GM18907 (cell line): ENCODE measurements around the gene PTPRG.
"Not testable (repeated sequence)": the region's sequence is repeated elsewhere in the genome, so short reads cannot be mapped to it uniquely, and the experiment has no call there.

ENCODE experiments used
- ATAC-seq: cut with Tn5 transposase; IDR thresholded peaks from one replicate; pipeline ENCODE4 v1.9.1; 2021; ENCODE audit warnings: mild to moderate bottlenecking, moderate library complexity; ENCODE audit not compliant: unreplicated experiment

The PTPRG gene

GRCh38 chr3:61682671-61683548 is 121.5 kb downstream of the PTPRG start:
- ATAC-seq = no peak

DNA sequence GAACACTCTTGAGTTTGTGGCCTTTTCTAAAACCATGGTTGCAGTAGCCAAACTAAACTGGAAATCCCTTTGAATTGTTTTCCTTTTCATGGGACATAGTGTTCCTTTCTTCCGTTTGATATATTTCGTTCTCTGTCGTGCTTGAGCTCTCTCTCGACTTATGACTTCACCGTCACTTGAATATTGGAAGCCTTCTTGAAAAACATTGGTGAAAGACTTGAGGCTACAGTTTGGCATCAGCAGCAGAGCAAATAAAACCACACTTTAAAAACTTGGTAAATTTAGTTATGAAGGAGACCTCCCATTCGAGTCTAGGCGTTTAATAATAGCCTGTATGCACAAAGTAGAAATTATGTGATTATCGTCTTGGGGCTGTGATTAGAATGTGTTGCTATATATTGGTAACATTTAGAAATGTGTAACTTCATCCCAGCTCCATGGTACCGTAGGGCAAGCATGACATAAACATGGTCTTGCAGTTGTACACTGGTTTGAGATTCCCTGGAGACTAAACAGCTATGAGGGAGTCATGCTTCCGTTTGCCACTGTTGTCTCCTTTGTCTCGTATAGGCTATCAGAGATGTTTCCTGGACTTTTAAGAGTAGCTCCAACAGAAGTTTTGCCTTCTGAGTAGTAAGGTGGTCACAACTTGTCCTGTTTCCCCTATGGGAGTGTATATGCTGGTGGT is 122.3 kb downstream of the PTPRG start:
- ATAC-seq = no peak

- ATAC-seq = no peak
Observed at GRCh38 chr3:61684386-61684785, 123.0 kb downstream of the PTPRG start.

DNA sequence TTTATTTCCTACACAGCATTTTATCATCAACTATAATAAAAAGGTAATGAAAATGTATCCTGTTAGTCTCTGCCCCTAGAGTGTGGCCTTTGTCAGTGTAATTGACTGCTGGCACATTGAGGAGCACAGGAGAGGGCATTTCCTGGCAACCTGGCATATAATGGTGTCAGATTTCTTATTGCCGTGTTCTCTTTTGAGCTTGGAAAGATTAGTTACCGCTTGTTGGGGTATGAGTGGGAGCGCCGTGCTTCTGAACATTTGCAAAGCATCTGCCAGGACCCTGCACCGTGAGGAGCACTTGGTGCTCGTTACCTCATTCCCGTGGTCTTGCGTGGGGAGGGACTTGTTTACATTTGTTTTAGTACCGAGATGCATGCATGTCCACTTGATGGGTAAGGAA is 124.4 kb downstream of the PTPRG start:
- no peak for ATAC-seq

- ATAC-seq = no peak
Observed at GRCh38 chr3:61686228-61686648, 124.9 kb downstream of the PTPRG start.

DNA sequence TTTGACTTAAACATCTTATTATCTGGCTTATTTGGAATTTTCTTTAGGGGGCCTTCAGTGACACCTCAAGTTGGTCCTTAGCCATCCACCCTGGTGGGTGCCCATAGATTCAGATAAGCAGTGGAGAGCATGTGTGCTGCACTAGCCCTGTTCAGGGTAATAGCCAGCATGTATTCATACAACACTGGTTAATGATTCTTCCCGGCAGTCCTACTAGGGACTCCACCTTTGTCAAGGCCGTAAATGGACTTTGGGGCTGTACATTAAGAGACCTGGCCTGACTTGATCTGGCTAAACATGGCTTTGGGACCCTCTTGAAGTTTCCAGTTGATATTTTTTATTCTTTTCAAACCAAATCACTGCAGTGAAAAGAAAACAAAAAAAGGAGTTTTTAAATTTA is 125.8 kb downstream of the PTPRG start:
- no peak for ATAC-seq

DNA sequence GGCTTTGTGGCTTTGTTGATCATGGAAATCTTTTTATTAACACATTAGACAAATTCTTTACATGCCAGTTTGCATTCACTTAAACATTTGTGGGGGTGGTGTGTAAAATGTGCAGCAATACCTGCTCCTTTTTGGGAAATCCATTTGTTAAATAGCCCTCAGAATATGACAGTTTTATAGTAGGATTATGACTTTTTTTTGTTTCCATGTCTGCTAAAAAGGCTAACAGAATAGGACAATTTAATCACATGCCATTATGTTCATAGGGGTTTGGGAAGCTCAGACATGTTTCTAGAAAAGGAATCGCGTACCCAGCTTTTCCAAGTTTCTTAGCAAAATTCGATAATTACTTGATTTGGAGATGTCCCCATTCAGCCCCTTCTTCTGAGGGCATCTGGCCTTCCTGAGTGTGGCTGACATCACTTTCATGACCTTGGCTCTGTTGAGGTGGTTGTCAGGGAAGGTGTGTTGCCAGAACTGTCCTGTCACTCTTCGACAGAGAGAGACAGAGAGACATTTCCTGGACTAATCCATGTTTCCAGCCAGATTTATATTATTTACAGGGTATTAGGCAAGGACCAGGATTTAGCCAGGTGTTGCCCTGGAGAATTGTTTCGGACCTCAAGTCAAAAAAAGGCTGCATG is 126.4 kb downstream of the PTPRG start:
- ATAC-seq = no peak

DNA sequence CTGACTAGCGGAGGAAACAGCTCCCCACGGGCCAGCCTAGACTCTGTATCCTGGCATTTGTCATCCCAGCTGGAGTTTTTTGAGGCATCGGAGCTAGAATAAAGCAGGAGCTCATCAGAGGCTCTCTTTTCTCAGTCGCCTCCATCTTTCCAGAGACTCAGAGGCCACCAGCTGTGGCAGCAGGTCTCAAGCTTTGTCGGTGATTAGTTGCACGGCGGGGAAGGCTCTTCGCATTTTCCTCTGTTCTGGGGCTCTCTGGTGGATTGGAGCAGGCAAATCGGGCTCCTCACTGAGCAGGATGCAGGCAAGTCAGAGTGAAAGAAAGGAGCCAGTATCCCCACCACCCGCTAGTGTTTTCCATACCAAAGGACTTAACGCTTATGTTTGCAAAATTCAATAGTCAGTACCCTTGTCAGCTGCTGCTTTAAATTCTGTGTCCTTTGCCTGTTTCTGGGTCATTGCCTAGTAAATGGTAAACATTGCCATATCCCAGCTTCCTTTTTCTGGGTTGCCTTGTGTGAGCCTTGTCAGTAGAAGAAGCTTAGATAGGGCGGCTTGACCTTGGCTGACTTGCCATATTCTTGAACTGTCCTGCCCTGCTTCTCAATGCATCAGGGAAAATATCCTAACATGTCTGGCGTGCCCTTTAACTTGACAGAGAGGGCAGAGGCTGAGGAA is 127.1 kb downstream of the PTPRG start:
- ATAC-seq = no peak

DNA sequence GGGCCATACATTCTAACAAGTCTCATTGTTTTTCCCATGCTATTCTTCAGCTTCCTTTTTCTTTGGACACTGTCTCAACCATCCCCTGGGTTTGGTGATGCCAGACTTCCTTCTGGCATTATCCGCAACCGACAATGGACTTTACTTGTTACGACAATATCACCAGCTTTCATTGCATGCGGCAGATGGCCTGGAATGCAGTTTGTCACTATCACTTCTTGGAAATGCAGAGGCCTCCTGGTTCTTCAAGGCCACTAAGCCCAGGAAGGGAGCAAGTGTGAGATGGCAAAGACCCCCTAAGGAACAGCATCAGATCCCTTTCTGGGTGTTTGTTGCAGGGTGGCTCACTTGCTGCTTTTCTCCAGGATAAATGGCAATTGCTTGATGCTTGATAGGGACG is 128.6 kb downstream of the PTPRG start:
- no peak for ATAC-seq

DNA sequence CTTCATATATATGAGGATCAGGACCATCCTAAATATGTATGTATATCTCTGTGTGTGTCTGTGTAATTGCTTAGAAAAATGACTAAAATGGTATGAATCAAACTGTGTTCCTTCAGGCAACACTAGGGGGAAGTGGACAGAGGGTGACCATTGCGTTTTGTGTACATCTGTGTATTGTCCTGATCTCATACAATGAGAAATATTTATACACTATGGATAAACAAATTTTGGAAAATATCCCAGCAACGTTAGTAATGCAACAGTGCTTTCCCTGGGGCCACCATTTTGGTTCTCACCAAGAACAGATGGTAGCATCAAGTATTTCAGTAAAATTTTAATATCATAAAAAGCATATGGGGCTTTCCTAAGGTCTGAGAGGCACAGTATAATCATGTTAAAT is 130.1 kb downstream of the PTPRG start:
- no peak for ATAC-seq

- no peak for ATAC-seq
Observed at GRCh38 chr3:61697301-61697700, 135.9 kb downstream of the PTPRG start.

DNA sequence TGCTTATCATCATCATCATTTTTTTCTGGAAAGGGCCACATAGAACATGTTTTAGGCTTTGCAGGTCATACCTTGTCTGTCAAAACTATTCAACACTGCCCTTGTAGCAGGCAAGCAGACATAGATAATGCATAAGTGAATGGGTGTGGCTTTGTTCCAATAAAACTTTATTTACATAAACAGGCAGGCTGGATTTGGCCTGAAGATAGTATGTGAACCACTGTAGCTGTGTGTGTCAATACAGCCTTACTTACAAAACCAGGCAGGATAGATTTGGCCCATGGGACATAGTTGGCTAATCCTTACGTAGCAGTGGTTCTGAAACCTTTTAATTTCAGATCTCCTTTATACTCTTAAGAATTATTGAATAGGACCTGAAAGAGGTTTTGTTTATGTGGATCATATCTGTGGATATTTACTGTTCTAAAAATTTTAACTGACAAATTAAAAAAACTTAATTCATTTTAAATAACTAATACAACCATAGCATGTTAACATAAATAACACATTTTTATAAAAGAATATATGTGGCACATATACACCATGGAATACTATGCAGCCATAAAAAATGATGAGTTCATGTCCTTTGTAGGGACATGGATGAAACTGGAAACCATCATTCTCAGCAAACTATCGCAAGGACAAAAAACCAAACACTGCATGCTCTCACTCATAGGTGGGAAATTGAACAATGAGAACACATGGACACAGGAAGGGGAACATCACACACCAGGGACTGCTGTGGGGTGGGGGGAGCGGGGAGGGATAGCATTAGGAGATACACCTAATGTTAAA is 137.1 kb downstream of the PTPRG start:
- not testable (repeated sequence) for ATAC-seq

GRCh38 chr3:61699622-61700021 is 138.3 kb downstream of the PTPRG start:
- ATAC-seq = no peak

DNA sequence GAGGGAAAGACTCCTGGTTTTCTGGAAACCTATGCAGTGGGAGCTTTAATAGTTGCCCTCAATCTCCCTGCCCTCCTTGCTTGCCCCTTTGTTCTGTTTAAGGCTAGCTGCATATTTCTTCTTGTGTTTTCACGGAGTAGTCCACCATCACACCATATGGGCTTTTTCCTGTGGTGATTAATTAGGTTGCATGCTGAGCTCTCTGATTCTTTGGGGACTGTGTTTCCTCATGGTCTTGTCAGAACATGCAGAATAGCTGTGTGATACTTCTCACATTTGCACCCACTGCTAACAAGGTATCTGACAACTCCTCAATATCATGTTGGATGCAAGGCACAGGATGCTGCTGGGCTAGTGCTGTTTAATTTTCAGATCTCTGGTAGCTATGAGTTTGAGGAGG is 139.6 kb downstream of the PTPRG start:
- no peak for ATAC-seq

DNA sequence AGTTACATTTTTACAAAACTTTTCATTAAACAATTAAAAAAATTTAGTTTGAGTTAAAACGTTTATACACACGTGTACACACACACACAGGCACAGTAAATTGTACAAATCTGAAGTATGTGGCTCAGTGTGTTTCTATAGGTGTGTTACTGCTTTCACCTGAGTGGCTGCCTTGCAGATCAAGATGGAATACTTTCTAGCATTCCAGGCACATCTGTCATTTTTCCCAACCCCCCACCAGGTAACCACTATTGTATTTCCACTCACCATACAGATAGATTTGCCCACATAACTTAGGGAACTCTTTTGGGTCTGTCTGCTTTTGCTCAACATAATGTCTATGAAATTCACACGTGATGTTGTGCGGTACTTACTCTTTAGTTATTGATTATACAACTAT is 141.1 kb downstream of the PTPRG start:
- ATAC-seq = no peak

DNA sequence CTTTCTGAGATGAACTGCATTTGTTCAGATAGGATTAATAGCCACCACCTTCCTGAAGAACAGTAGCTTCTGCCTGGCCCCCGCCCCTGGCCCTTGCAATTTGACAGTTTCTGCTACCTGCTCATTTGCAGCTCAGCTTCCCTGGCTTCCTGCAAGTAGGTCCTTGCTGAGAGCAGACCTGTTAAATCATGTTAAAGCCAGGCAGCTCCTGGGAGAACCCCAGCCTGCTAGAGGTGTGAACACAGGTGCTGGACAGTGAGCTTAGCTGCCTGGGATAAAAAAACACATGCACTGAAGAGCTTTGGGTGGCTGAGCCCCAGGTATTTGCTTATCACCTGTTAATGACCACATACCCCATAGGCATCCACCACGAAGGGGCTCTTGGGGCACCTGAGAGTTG is 143.4 kb downstream of the PTPRG start:
- ATAC-seq = no peak

- ATAC-seq = no peak
Observed at GRCh38 chr3:61707492-61707891, 146.1 kb downstream of the PTPRG start.

- ATAC-seq = not testable (repeated sequence)
Observed at GRCh38 chr3:61710920-61711319, 149.5 kb downstream of the PTPRG start.

- ATAC-seq = no peak
Observed at GRCh38 chr3:61714225-61714624, 152.9 kb downstream of the PTPRG start.

DNA sequence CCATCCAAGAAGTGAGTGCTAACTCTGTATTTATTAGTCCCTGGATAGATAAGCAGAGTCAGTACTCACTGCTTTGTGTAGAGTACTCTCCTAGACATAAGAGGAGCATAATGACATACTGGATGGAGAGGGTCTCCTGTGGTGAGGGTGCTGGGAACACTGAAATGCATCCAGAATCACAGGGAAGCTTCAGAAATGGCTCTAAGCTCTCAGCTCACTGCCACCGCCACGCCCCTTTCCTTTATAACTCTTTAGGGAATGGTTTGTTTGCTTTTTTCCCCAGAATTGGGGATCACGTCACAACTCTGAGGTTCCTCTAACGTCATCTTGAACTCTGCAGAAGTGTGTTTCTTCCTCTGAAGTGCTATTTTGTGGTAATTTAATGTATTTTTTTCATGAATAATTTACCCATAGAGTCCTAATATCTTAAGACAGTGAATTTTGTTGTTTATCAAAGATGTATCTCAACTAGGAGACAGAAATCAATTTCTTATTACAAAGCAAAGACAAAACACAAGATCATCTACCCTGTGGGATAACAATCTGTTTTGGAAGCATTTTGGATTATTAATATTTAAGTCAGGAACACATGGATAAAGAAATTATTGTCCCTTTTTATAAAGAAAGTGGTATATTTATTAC is 154.6 kb downstream of the PTPRG start:
- no peak for ATAC-seq
